ENCODE measurements around the gene EGR1. TPM values are rescaled to one million over a fixed set of nuclear protein-coding genes. Genes with fewer than 3 reads are reported as not detected.
A peak's percentile ranks its signal among the peaks of the same experiment; 100 is the strongest.
"Not testable (repeated sequence)": the region's sequence is repeated elsewhere in the genome, so short reads cannot be mapped to it uniquely, and the experiment has no call there.

Gene EGR1
- total RNA-seq, 1 experiment from 2014 or later = 173 TPM

- H3K9me3 ChIP-seq (ENCODE audit: control insufficient read depth in 1 of 2, insufficient read depth in 1 of 2, low read depth in 1 of 2, low read length in 2 of 2) = no peaks in the 10 kb centered on the region
- H3K36me3 ChIP-seq (ENCODE audit: control insufficient read depth in 1 of 2, insufficient read depth in 2 of 2, low read length in 2 of 2) = peaks cover 29 to 36% of the 10 kb centered on the region in 2 experiments; a peak in 3 of 4 replicates
- no peak for TF ChIP-seq CBX3 (IDR thresholded peaks at IDR 0.05; ENCODE audit: low read depth)
- TF ChIP-seq, protein P1, sequence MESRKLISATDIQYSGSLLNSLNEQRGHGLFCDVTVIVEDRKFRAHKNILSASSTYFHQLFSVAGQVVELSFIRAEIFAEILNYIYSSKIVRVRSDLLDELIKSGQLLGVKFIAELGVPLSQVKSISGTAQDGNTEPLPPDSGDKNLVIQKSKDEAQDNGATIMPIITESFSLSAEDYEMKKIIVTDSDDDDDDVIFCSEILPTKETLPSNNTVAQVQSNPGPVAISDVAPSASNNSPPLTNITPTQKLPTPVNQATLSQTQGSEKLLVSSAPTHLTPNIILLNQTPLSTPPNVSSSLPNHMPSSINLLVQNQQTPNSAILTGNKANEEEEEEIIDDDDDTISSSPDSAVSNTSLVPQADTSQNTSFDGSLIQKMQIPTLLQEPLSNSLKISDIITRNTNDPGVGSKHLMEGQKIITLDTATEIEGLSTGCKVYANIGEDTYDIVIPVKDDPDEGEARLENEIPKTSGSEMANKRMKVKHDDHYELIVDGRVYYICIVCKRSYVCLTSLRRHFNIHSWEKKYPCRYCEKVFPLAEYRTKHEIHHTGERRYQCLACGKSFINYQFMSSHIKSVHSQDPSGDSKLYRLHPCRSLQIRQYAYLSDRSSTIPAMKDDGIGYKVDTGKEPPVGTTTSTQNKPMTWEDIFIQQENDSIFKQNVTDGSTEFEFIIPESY (IDR thresholded peaks at IDR 0.05; ENCODE audit: extremely low read depth, insufficient replicate concordance, low read length) = no peak
- no peak for TF ChIP-seq ZNF274 (IDR thresholded peaks at IDR 0.05; ENCODE audit: low read depth, low read length)
- no peak for TF ChIP-seq SRF (IDR thresholded peaks at IDR 0.05; ENCODE audit: low read depth)
- TF ChIP-seq CEBPB (IDR thresholded peaks at IDR 0.05; ENCODE audit: low read depth) = no peak
- no peak for TF ChIP-seq SP1 (IDR thresholded peaks at IDR 0.05; ENCODE audit: low read depth)
- no TSS peak for BruUV-seq (replicated peaks)
- H2AFZ ChIP-seq (ENCODE audit: low read depth, low read length, poor library complexity, severe bottlenecking) = no peak overlapping the region
- CTCF ChIA-PET = no interaction called here
- no peak overlapping the region for H3K4me3 ChIP-seq (replicated peaks in 1 of 2; ENCODE audit: low read depth in 1 of 2, low read length in 2 of 2)
- no peak overlapping the region for H3K4me2 ChIP-seq (ENCODE audit: low read length)
- no peak overlapping the region for H3K27ac ChIP-seq (ENCODE audit: low read depth, low read length)
- 0 out of 2 replicates have a peak, but pooled peaks cover 2% of the 10 kb centered on the region for H4K20me1 ChIP-seq (ENCODE audit: insufficient read depth)
- ATAC-seq (no peak), DNase-seq (ENCODE audit: low read depth, low spot score) (no peak)
- no peaks in the 10 kb centered on the region for H3K27me3 ChIP-seq (ENCODE audit: insufficient read depth, low read length)
- H3K9ac ChIP-seq (ENCODE audit: low read length) = no peak overlapping the region
- no peaks in the 10 kb centered on the region for H3K4me1 ChIP-seq (ENCODE audit: control insufficient read depth in 1 of 2, insufficient read depth in 2 of 2, low read length in 2 of 2)
- no peaks in the 10 kb centered on the region for H3K9me2 ChIP-seq (ENCODE audit: insufficient read depth)
- POLR2A ChIA-PET = no interaction called here
- RAD21 ChIA-PET (ENCODE audit: low non-redundant PET in 1 of 2, low total read pairs in 2 of 2, uncharacterized antibody in 2 of 2, unreplicated experiment in 2 of 2) = no interaction called here
- peaks cover 14% of the 10 kb centered on the region for H3K79me2 ChIP-seq (ENCODE audit: insufficient read depth, low read length)
- intact Hi-C loops (cut with micrococcal nuclease) = no loop called here
Measured at GRCh38 chr5:138506370-138507306, 41.4 kb downstream of the EGR1 start.

DNA sequence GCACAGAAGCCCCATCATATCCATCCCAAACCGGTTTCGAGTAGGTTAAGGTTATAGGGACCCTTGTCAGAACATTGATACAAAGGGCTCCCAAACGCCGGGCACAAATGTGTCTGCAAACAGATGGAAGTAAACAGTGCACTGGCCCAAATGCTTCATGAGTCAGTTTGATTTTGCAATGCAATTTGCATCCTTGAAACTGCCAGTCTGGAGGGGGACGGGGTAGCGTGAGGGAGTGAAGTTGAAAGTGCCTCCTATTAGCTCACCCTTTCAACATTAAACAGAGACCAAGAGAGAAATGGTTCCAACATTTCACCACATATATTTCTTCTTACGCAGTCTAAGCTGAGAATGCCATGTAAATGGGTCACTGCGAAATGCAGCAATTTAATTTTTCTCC lies 42.2 kb downstream of the EGR1 start:
- DNase-seq (ENCODE audit: low read depth, low spot score); H3K9ac ChIP-seq (ENCODE audit: low read length); ATAC-seq; H3K9me2 ChIP-seq (ENCODE audit: insufficient read depth); CTCF ChIA-PET; H2AFZ ChIP-seq (ENCODE audit: low read depth, low read length, poor library complexity, severe bottlenecking); H3K4me3 ChIP-seq (replicated peaks in 1 of 2; ENCODE audit: low read depth in 1 of 2, low read length in 2 of 2); H3K27ac ChIP-seq (ENCODE audit: low read depth, low read length); H3K4me1 ChIP-seq (ENCODE audit: control insufficient read depth in 1 of 2, insufficient read depth in 2 of 2, low read length in 2 of 2); POLR2A ChIA-PET; H4K20me1 ChIP-seq (ENCODE audit: insufficient read depth); intact Hi-C loops (cut with micrococcal nuclease); H3K9me3 ChIP-seq (ENCODE audit: control insufficient read depth in 1 of 2, insufficient read depth in 1 of 2, low read depth in 1 of 2, low read length in 2 of 2); H3K27me3 ChIP-seq (ENCODE audit: insufficient read depth, low read length); RAD21 ChIA-PET (ENCODE audit: low non-redundant PET in 1 of 2, low total read pairs in 2 of 2, uncharacterized antibody in 2 of 2, unreplicated experiment in 2 of 2); H3K4me2 ChIP-seq (ENCODE audit: low read length): not testable (repeated sequence)
- Histone ChIP-seq H3K79me2 (ENCODE audit: insufficient read depth, low read length) (peaks cover 20% of the 10 kb centered on the region), H3K36me3 (ENCODE audit: control insufficient read depth in 1 of 2, insufficient read depth in 2 of 2, low read length in 2 of 2) (peaks cover 32 to 41% of the 10 kb centered on the region in 2 experiments; a peak in 3 of 4 replicates)
- BruUV-seq (replicated peaks) = TSS peak; percentile 26
